Hepatocyte (in vitro differentiated cells): ENCODE measurements around the gene ULK1.

ENCODE experiments used
- EZH2phosphoT487 ChIP-seq: fragments of 200-600 bp; sonication (generic); IDR thresholded peaks from one replicate; pipeline ENCODE4 v1.6.1; 2018; ENCODE audit warnings: antibody characterized with exemption, mild to moderate bottlenecking, low read depth, moderate library complexity; ENCODE audit not compliant: unreplicated experiment, severe bottlenecking
- TF ChIP-seq, protein P1 (sequence below): fragments of 200-600 bp; sonication (generic); IDR thresholded peaks from 2 replicates; pipeline ENCODE4 v1.5.1; 2016; ENCODE audit warnings: antibody characterized with exemption, mild to moderate bottlenecking; ENCODE audit not compliant: poor library complexity

DNA sequence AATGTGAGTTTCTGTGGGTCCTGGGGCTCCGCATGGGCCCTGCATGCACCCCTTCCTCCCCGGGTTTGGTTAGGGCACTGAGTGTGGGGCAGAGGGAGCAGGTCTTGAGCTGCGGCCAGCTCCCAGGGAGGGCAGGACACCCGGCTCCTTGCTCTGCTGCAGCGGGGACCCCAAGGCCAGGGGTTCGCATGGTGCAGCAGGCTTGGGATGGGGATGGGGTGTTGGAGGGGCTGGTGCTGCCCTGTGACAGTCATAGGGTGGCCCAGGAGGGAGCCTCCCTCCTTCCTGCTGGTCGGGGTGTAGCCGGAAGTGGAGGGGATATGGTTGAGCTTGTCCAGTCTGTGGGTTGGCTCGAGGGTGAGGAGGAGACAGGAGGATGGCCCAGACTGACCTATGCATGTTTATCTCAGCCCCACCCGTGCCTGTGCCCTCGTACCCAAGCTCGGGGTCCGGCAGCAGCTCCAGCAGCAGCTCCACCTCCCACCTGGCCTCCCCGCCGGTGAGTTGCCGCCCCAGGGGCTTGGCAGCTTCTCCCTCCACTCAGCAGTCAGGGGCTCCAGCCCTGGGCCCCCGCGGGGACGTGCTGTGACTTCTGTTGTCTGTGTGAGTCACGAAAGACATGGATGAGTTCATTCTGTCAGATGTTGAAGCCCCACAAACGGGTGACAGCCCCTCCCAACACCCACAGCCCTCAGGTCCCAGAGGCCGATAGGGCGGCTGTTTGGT is 16.0 kb downstream of the ULK1 start:
- TF ChIP-seq, protein P1, sequence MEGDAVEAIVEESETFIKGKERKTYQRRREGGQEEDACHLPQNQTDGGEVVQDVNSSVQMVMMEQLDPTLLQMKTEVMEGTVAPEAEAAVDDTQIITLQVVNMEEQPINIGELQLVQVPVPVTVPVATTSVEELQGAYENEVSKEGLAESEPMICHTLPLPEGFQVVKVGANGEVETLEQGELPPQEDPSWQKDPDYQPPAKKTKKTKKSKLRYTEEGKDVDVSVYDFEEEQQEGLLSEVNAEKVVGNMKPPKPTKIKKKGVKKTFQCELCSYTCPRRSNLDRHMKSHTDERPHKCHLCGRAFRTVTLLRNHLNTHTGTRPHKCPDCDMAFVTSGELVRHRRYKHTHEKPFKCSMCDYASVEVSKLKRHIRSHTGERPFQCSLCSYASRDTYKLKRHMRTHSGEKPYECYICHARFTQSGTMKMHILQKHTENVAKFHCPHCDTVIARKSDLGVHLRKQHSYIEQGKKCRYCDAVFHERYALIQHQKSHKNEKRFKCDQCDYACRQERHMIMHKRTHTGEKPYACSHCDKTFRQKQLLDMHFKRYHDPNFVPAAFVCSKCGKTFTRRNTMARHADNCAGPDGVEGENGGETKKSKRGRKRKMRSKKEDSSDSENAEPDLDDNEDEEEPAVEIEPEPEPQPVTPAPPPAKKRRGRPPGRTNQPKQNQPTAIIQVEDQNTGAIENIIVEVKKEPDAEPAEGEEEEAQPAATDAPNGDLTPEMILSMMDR = no peak
- no peak for TF ChIP-seq EZH2phosphoT487
